Inflammatory macrophage treated with lipopolysaccharide for 1 hour (primary cell): ENCODE measurements around the gene DRD4.

Experiments used
- DNase-seq, 2 donors: peaks; one replicate each; pipeline ENCODE4 v3.0.0-alpha.2; 2020 to 2022

Gene DRD4

GRCh38 chr11:623349-623869 is 13.7 kb upstream of the DRD4 start:
- no peak for DNase-seq

GRCh38 chr11:623999-624704 is 12.9 kb upstream of the DRD4 start:
- no peak for DNase-seq

GRCh38 chr11:624705-625635 is 12.1 kb upstream of the DRD4 start, which contains the start of gene CDHR5:
Gene CDHR5 (minus strand): TSS chr11:624955. CDS start chr11:624902, 53 bp downstream.
- DNase-seq: no peak

- no peak for DNase-seq
These were observed 11.3 kb upstream of the DRD4 start for GRCh38 chr11:625636-626268.

- no peak for DNase-seq
These were observed 10.4 kb upstream of the DRD4 start, which contains the start of gene SCT for GRCh38 chr11:626475-627307. Gene SCT (minus strand): TSS chr11:627181. CDS start chr11:627143, 38 bp downstream.

- DNase-seq: no peak
These were observed 9.8 kb upstream of the DRD4 start for GRCh38 chr11:627308-627576.

GRCh38 chr11:628056-628455 is 9.0 kb upstream of the DRD4 start:
- no peak for DNase-seq

- DNase-seq: no peak
These were observed 7.9 kb upstream of the DRD4 start for GRCh38 chr11:629237-629583.

GRCh38 chr11:630871-631270 is 6.2 kb upstream of the DRD4 start:
- no peak for DNase-seq

GRCh38 chr11:635945-636510 is 1.0 kb upstream of the DRD4 start:
- no peak for DNase-seq

GRCh38 chr11:637333-637592 is 194 bp downstream of the DRD4 start:
- no peak for DNase-seq

GRCh38 chr11:637593-638521 is 788 bp downstream of the DRD4 start:
- no peak for DNase-seq

GRCh38 chr11:638631-639331 is 1.7 kb downstream of the DRD4 start:
- no peak for DNase-seq

GRCh38 chr11:639332-639955 is 2.4 kb downstream of the DRD4 start:
- no peak for DNase-seq

- DNase-seq: peak in 1 of 2 donors; percentile 3
These were observed 3.1 kb downstream of the DRD4 start for GRCh38 chr11:640021-640706.

- no peak for DNase-seq
These were observed 4.8 kb downstream of the DRD4 start for GRCh38 chr11:641806-642370.

- no peak for DNase-seq
These were observed 6.3 kb downstream of the DRD4 start for GRCh38 chr11:643366-643765.

GRCh38 chr11:643849-644738 is 7.0 kb downstream of the DRD4 start:
- no peak for DNase-seq
